K562 (cell line): ENCODE measurements around the gene CYLD.

Source experiments
- ELF1 ChIP-seq: fragments of 200-800 bp; sonication (Bioruptor generic); IDR thresholded peaks from 2 replicates; pipeline ENCODE4 v1.6.1; 2016; ENCODE audit warnings: missing genetic modification characterization, missing compliant biosample characterization
- FOXK2 ChIP-seq, 2 experiments: fragments of 450-650 bp; IDR thresholded peaks in 1 of 2; conservative IDR thresholded peaks in 1 of 2; 2 replicates each; pipeline ENCODE4 v1.6.1; 2016; ENCODE audit warnings: low read depth in 2 of 2, mild to moderate bottlenecking in 1 of 2
- MXI1 ChIP-seq: IDR thresholded peaks from 2 replicates; pipeline ENCODE4 v1.6.1; 2011; ENCODE audit warnings: low read depth, mild to moderate bottlenecking, improper control_type of control experiment, low read length
- SRSF3 ChIP-seq: fragments of 200-400 bp; formaldehyde crosslinking; IDR thresholded peaks from 2 replicates; pipeline ENCODE4 v1.6.1; 2016; ENCODE audit warnings: mild to moderate bottlenecking, low read length, moderate library complexity; ENCODE audit not compliant: insufficient read depth
- ZNF253 ChIP-seq: fragments of 250-450 bp; sonication (Bioruptor Pico); conservative IDR thresholded peaks from 2 replicates; pipeline ENCODE4 v1.6.1; 2021; ENCODE audit warnings: mild to moderate bottlenecking
- TF ChIP-seq, protein P1 (sequence below), 2 experiments: fragments of 450-650 bp; formaldehyde crosslinking in 1 of 2; IDR thresholded peaks; 2 replicates each; pipeline versions ENCODE4 v1.4.0 to v1.6.1; 2014 to 2020; ENCODE audit warnings: mild to moderate bottlenecking in 2 of 2, borderline replicate concordance in 1 of 2, low read depth in 1 of 2
- TF ChIP-seq, protein P2 (sequence below), 3 experiments: IDR thresholded peaks in 2 of 3; conservative IDR thresholded peaks in 1 of 3; 2 replicates each; pipeline ENCODE4 v1.5.1; 2011 to 2012; ENCODE audit warnings: low read length in 3 of 3, mild to moderate bottlenecking in 3 of 3, control low read depth in 2 of 3, improper control_type of control experiment in 1 of 3, inconsistent platforms in 1 of 3, low read depth in 1 of 3, mixed read lengths in 1 of 3, moderate library complexity in 1 of 3; ENCODE audit not compliant: insufficient read depth in 2 of 3
- TF ChIP-seq, protein P3 (sequence below): sonication (generic); formaldehyde crosslinking; IDR thresholded peaks from 2 replicates; pipeline ENCODE4 v1.8.0; 2022; ENCODE audit warnings: mild to moderate bottlenecking, missing genetic modification reagents
- TF ChIP-seq, protein P4 (sequence below): sonication (generic); formaldehyde crosslinking; IDR thresholded peaks from 2 replicates; pipeline ENCODE4 v1.4.0; 2020; ENCODE audit warnings: mild to moderate bottlenecking, missing genetic modification reagents

DNA sequence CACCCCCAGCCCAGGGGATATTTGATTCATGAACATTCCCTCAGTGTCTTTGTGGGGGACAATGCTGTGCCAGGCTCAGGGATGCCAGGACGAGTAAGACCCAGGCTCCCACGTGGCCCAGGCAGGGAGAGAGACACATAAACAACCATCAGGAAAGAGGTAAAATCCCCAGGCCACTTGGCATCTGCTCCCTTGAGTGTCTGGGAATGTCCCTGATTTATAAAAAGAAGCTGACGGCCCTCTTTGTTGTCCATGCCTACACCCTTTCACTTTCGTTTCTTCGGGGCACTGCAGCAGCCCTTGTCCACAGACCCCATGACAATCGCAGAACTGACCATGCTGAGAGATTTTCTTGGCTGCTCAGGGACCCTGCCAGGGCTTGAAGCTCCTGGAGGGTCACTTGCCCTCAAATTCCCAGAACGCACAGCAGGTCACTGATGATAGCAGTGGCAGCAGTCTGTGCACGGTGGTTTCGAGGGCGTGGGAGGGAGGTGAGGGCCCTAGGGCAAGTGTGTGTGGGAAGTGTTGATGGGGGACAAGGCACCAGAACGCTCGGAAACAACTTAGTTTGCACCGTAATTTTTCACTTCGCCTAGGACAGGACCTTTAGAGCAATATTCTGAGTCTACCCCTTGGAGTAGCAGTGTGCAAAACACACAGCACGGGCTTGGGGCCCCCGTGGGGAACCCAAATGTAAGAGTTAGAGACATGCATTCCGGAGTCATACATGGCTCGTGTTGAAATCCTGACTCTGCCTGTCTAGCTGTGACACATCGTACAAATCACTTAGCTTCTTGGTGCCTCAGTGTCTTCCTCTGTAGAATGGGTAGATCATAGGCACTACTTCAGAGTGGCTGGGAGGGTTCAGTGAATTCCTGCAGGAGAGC, 43.8 kb upstream of the CYLD start:
- no peak for TF ChIP-seq ZNF253 (CRISPR knock-in tag)
- TF ChIP-seq ELF1 (tag): no peak
- TF ChIP-seq, protein P1, sequence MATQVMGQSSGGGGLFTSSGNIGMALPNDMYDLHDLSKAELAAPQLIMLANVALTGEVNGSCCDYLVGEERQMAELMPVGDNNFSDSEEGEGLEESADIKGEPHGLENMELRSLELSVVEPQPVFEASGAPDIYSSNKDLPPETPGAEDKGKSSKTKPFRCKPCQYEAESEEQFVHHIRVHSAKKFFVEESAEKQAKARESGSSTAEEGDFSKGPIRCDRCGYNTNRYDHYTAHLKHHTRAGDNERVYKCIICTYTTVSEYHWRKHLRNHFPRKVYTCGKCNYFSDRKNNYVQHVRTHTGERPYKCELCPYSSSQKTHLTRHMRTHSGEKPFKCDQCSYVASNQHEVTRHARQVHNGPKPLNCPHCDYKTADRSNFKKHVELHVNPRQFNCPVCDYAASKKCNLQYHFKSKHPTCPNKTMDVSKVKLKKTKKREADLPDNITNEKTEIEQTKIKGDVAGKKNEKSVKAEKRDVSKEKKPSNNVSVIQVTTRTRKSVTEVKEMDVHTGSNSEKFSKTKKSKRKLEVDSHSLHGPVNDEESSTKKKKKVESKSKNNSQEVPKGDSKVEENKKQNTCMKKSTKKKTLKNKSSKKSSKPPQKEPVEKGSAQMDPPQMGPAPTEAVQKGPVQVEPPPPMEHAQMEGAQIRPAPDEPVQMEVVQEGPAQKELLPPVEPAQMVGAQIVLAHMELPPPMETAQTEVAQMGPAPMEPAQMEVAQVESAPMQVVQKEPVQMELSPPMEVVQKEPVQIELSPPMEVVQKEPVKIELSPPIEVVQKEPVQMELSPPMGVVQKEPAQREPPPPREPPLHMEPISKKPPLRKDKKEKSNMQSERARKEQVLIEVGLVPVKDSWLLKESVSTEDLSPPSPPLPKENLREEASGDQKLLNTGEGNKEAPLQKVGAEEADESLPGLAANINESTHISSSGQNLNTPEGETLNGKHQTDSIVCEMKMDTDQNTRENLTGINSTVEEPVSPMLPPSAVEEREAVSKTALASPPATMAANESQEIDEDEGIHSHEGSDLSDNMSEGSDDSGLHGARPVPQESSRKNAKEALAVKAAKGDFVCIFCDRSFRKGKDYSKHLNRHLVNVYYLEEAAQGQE (IDR thresholded peaks at IDR 0.05; ENCODE audit: borderline replicate concordance): no peak
- TF ChIP-seq, protein P1 (CRISPR knock-in tag; IDR thresholded peaks at IDR 0.05; ENCODE audit: low read depth): no peak
- TF ChIP-seq, protein P2, sequence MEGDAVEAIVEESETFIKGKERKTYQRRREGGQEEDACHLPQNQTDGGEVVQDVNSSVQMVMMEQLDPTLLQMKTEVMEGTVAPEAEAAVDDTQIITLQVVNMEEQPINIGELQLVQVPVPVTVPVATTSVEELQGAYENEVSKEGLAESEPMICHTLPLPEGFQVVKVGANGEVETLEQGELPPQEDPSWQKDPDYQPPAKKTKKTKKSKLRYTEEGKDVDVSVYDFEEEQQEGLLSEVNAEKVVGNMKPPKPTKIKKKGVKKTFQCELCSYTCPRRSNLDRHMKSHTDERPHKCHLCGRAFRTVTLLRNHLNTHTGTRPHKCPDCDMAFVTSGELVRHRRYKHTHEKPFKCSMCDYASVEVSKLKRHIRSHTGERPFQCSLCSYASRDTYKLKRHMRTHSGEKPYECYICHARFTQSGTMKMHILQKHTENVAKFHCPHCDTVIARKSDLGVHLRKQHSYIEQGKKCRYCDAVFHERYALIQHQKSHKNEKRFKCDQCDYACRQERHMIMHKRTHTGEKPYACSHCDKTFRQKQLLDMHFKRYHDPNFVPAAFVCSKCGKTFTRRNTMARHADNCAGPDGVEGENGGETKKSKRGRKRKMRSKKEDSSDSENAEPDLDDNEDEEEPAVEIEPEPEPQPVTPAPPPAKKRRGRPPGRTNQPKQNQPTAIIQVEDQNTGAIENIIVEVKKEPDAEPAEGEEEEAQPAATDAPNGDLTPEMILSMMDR (IDR thresholded peaks at IDR 0.05 in 2 of 3, conservative IDR thresholded peaks at IDR 0.05 in 1 of 3; ENCODE audit: insufficient read depth in 2 of 3, low read depth in 1 of 3, low read length in 3 of 3): no peak
- no peak for TF ChIP-seq MXI1
- TF ChIP-seq, protein P3, sequence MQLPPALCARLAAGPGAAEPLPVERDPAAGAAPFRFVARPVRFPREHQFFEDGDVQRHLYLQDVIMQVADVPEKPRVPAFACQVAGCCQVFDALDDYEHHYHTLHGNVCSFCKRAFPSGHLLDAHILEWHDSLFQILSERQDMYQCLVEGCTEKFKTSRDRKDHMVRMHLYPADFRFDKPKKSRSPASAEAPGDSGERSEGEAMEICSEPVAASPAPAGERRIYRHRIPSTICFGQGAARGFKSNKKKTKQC (CRISPR knock-in tag): no peak
- TF ChIP-seq SRSF3: no peak
- TF ChIP-seq, protein P4, sequence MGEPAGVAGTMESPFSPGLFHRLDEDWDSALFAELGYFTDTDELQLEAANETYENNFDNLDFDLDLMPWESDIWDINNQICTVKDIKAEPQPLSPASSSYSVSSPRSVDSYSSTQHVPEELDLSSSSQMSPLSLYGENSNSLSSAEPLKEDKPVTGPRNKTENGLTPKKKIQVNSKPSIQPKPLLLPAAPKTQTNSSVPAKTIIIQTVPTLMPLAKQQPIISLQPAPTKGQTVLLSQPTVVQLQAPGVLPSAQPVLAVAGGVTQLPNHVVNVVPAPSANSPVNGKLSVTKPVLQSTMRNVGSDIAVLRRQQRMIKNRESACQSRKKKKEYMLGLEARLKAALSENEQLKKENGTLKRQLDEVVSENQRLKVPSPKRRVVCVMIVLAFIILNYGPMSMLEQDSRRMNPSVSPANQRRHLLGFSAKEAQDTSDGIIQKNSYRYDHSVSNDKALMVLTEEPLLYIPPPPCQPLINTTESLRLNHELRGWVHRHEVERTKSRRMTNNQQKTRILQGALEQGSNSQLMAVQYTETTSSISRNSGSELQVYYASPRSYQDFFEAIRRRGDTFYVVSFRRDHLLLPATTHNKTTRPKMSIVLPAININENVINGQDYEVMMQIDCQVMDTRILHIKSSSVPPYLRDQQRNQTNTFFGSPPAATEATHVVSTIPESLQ: no peak
- TF ChIP-seq FOXK2 (conservative IDR thresholded peaks at IDR 0.05 in 1 of 2, IDR thresholded peaks at IDR 0.05 in 1 of 2; ENCODE audit: low read depth in 2 of 2): no peak
